HG03520 (cell line): ENCODE results near the gene CHAD.
"Not testable (repeated sequence)": the region's sequence is repeated elsewhere in the genome, so short reads cannot be mapped to it uniquely, and the experiment has no call there.

Source experiments
- ATAC-seq: cut with Tn5 transposase; IDR thresholded peaks from one replicate; pipeline ENCODE4 v1.9.1; 2021; ENCODE audit warnings: mild to moderate bottlenecking, moderate library complexity; ENCODE audit not compliant: unreplicated experiment

The CHAD gene

DNA sequence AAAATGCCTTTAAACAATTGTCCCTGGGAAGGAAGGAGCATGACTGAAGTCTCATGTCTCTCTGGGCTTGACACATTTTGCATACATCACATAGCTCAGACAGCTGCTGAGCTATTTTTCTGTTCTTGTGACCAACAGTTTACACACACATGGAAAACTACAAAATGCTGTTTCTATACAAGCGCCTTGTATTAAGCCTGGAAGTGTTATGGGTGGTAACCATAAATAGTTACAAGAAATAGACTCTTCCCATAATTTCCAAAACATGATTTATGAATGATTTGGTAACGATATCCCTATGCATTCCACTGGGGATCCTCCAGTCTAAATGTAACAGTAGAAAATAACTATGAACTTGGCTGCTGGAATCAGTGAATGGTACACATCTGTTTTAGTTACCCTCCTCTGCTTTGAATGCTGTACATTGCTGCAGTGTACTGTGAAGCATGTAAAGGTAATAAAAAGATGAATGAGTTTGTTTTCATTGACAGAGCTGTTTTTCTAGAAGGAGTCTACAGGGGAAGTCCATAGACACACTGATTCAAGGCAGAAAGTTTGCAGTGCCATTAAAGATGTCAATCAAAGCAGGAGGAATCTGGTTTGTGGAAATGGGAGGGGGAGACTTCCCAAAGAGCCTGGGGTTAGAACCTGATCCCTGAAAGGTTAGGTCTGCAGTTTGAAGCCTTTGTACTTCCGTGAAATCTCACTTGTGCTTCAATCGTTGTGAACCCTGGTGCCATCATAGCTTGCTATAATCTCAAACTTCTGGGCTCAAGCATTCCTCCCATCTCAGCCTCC lies 37.7 kb downstream of the CHAD start:
- no peak for ATAC-seq

DNA sequence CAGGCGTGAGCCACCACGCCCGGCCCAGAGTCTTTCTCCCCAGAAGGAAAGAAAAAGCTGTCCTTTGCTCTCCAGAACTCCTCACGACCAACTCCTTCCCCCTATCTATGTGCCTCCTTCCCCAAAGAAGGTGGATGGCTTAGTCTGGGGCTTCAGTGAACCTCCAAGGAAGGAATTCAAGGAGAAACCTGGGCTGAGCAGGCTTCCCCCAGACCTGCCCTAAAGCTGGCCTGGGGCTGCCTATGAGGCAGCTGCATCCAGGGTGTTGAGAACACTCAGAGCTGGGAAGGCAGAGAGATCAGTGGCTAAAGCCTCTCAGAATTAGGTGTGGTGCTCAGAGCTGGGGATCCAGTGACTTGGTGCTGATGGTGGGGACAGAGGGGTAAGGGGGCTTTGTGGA lies 38.9 kb downstream of the CHAD start:
- ATAC-seq: no peak

DNA sequence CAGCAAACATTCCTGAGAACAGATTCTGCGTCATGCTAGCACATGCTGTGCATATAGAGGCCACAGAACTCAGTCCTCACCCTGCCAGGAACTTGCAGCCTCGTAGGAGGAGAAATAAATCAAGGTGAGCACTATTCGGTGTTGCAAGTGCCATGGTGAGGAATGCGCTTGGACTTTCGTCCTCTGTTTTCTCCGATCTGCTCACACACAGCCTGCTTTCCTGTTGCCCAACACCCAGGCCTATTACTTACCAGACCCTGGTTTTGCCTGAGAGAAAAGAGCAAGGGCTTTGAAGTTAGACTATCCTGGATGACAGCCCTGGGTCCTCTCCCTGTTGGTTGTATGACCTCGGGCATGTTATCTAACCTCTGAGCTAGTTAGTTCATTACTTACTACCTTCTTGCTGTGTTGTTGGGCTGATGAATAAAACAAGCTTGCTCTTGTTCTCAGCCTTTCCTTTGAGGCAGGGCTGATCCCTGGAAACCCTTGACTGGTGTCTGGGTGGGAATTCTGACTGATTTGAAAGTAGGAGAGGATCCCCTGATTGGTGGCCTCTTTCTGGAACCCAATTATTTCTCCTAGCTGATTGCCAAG lies 39.8 kb downstream of the CHAD start:
- no peak for ATAC-seq

DNA sequence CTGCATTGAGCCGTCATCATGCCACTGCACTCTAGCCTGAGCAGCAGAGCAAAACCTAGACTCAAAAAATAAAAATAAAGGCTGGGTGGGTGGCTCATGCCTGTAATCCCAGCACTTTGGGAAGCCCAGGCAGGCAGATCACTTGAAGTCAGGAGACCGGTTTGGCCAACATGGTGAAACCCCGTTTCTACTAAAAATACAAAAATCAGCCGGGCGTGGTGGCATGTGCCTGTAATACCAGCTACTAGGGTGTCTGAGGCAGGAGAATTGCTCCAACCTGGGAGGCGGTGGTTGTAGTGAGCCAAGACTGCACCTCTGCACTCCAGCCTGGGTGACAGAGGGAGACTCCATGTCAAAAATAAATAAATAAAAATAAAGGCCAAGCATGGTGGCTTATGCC lies 40.6 kb downstream of the CHAD start:
- not testable (repeated sequence) for ATAC-seq

DNA sequence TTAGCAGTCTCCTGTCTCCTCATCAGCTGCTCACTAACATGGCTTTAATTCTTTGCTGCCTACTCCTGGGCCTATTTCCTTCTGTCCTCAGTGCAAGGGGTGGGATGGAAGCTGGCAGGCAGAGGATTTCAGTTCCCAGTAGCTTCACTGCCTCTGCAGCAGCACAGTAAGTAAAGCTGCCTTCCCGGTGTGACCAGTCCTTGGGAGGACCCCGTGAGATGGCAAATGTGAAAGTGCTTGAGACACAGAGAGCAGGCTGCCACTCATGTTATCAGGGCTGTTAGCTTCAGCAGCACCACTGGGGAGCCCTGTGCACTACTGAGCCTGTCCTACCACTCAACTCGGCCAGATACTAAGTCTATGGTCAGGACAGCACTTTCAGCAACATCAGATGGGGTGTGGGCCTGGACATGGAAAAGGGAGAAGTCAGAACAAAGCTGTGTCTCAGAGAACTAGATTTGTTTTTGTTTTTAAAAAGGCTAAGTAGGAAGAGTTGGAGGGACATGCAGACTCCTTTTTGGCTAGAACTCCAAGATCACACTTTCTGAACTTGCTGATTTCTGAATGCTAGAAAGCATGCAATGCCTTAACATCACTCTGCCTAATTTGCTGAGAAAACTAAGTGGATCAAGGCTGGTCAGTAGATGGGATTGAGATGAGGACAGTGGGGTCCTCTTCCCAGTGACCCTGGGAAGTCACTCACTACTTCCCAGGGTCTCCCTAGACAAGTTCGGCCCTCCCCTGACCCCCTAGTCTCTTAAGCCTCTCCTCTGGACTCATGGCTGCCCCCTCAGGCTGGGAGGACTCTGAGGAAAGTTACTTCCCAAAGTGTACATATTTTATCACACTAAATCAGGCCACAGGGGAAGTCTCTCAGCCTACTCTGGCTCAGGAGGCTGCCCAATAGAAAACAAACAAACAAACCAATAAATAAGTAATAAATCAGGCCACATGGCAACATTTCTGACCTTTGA lies 41.6 kb downstream of the CHAD start:
- no peak for ATAC-seq

DNA sequence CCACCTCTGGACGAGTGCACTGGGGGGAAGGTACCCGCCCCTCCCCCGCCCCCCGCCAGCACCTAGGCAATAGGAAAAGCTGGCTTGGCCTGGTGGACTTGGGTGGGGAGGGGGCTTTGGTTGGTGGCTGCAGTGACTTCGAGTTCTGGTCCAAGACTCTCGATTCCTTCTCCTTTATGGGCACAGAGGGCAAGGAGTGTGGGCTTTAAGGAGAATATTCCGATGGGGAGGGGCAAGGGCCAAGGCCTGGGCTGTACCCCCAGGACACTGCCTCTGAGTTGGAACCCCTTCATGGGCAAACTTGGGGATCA lies 42.3 kb downstream of the CHAD start:
- no peak for ATAC-seq

DNA sequence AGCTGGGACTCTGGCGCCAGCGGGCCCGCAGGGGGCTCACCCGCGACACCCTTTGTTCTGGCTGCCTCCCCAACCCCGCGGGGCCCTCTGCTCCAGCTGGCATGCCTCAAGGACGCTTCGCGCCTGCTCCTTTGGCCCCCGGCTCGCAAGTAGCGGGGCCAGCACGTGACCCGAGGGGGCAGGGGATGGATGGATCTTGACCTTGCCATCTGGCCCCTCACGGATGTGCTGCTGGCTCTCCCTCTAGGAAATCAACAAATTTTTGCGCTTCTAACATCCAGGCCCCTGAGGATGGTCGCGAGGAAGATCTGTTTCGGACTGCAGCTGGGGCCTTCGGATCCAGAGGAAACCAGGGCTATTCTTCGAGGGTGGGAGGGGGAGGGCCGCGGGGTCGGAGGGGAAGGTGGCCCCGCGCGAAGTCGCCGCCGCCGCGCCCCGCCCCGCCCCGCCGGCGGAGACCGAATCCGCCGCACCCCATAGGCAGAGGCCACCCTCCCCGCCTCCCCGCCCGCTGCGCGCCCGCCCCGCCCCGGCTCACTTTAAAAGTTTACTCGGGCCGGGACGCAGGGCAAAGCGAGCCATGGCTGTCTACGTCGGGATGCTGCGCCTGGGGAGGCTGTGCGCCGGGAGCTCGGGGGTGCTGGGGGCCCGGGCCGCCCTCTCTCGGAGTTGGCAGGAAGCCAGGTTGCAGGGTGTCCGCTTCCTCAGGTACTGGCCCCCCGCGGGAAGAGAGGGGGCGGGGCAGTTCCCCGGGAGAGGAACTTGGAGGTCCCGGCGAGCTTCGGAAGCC lies 42.8 kb downstream of the CHAD start, which contains the start of gene ACSF2:
Gene ACSF2, plus strand, starts transcription at position 537 of the 790 bp plus-strand sequence. Its CDS starts 44 bp downstream, at position 581.
- ATAC-seq: no peak

DNA sequence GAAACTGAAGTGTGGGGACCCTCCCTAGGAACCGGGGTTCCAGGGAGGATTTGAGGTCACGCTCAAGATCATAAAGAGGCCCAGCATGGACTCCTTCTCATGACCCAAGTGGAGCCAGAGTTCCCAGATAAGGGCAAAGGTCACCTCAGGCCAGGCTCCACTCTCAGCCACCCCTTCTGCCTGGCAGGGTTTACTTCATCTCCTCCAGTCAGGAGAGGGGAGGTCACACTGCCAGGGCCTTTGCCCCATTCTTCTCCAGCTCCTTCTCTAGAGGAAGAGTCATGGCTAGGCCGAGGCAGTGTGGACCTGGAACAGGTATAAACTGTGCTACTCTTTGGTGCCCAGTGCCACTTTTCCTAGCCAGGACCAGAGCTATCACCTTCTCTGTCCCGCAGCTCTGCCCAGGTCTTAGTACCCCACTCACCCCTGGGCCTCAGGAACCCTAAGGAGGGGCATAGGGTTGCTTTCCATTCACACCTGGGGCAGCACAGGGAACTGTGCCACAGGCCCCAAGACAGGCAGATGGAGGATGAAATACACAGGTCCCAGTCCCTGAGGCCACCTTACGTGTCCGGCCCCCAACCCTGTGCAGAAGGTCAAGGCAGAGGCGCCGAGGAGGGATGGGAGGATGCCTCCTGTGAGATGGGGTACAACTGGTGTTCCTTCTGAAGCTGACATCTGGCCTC lies 43.5 kb downstream of the CHAD start:
- no peak for ATAC-seq

DNA sequence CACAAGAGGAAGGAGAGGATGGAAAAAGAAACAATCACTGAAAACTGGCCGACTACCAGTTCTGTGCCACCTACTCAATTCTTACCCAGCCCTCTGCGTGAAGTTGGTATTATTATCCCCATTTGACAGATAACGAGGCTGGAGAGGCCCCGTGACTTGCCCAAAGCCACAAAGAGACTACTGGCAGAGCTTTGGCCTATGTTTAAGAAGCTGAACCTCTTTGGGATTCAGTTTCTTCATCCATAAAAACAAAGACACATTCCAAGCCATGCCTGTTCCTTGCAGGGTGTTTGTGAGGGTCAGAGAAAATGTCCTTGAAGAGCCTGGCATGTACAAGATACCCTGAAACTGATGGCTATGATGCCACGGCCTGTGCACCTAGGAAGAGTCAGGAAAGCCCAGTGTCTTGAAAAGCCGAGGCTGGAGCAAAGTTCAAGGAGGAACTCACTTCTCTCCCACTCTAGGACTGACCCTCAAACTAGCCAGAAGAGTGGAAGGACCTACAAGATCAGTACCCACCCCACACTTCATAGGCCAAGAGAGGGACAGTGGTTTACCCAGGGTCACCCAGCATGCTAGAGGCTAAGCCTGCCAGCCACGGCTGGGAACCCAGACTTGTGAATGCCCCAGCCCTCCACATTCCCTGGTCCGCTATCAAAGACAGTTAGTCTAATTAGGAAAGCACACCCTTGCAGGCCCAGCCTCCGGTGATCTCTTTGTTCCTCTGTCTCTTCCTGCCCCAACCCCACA lies 44.3 kb downstream of the CHAD start:
- ATAC-seq: no peak

DNA sequence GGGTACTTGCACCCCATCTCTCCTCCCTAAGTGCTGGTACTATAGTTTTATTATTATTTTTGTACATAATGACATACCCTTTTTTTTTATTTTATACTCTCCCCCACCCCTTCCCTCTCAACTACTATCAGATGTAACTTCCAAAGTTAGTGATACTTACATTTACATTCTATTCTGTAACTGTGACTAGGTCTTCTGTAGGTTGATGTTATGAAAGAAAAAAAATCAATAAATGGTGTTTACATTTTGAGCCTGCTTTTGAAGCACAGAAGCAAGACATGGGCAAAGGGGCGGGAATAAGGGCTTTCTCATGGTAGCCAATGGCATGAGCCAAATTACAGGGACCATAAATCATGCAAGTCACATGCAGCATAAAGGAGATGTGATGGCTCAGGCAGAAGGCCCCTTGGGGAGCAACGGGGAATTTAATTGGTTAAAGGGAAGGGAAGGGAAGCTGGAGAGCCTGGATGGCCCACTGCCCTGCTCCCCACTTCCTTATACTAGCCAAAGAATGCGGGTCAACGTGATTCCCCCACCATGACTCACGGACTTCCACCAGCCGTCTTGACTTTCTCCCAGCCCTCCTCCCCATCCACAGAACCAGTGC lies 45.0 kb downstream of the CHAD start:
- ATAC-seq: no peak

DNA sequence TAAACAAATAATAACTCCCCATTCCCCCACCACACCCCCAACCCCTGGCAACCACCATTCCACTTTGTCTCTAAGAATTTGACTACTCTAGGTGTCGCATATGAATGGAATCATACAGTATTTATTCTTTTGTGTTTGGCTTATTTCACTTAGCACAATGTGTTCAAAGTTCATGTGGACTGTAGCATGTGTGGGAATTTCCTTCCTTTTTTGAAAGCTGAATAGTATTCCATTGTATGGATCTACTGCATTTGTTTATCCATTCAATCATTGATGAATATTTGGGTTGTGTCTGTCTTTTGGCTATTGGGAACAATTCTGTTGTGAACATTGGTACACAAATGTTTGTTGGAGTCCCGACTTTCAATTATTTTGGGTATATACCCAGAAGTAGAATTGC lies 45.9 kb downstream of the CHAD start:
- no peak for ATAC-seq

DNA sequence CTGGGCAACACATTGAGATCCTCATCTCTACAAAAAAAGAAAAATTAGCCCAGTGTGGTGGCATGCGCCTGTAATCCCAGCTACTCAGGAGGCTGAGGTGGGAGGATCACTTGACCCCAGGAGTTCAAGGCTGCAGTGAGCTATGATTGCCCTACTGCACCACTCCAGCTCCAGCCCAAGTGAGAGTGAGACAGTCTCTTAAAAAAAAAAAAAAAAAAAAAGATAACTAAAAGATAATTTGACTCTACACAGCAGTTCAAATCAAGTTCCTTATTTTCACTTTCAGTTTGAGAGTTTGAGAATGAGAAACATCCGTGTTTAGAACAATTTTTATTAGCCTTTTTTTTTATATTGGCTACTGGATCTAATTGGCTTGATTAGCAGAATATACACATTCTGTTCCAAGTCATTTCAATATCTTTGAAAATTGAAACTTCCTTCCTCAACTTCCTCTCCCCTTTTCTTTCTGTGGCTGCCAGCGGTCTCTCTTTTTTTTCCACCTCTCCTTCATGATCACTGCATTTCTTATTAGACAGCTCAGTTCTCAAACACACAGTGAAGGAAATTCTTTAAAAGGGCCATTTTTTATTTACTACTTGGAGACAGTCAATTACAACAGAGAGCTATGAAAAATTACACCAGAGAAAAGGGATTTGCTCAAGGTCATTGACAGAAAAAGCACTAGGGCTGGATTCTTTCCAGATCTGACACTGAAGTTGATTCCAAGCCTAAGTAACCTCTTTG lies 47.2 kb downstream of the CHAD start:
- no peak for ATAC-seq

DNA sequence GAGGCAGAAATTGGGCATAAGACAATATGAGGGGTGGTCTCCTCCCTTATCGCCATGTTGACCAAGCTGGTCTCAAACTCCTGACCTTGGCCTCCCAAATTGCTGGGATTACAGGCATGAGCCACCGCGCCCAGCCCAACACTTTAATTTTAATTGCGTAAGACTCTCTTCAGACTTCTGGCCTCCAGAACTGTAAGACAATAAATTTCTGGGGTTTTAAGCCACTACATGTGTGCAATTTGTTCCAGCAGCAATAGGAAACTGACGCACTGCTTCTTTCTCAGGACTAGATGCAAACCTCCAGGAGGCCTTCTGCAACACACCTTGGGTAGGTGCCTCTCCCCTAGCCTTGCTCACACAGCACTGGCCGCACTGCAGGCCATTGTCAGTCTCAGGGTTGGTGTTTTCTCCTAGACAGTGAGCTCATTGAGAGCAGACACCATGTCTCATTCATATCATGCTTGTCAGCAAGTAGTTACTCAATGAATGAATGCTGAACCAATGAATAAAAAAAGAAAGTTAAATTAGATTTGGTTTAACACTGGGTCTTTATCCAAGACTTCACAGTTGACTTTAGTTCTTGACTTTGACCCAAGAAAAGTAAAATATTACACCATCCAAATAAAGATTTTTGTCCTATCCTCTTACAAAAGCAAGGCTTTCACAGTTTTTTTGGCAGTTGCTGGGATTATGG lies 48.1 kb downstream of the CHAD start:
- ATAC-seq: no peak

DNA sequence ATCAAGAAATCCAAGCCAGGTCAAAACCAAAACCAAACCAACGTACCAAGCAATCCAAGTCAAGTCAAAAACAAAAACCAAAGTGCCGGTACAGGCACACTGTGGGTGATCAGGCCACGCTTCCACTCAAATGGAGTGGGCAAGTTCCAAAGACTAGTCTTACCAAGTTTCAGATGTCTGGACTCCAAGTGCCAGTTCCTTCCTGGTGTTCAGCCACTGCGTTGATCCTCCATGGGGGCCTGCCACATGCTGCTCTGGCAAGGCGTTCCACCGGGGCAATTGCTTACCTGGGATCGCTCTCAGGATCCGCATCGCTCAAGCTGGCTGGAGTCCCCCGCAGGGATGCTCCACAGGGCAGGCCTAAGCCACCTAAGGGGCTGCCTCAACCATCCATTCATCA lies 49.1 kb downstream of the CHAD start:
- not testable (repeated sequence) for ATAC-seq

DNA sequence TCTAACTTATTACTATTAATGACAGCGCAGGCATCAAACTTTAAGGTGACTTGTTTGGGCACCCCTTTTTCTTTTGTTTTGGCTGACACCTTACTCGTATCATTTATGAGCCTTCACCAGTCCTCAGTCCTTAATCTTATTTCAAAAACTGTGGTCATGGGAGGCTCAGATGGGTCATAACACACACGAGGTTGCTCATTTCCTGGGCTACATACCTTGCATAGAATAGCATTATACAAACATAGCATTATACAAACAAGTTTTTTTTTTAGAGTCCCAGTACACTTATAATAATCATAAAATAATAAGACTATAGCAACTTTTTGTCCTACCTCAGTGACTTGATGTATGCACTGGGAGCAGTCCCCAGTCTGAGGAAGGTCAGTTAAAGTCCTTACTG lies 53.9 kb downstream of the CHAD start:
- no peak for ATAC-seq
